SJSA1 (cell line): ENCODE results near the gene GAREM2. TPM values are rescaled to one million over a fixed set of nuclear protein-coding genes. Genes with fewer than 3 reads are reported as not detected.

Experiments used
- DNase-seq, 2 experiments: peaks; one replicate each; pipeline ENCODE4 v3.0.0-alpha.2; 2015 to 2020; ENCODE audit warnings: low spot score in 2 of 2, low read depth in 1 of 2
- H3K27ac ChIP-seq: fragments of 250-450 bp; sonication (Bioruptor Pico); 2 replicates; pipeline ENCODE4 v1.5.1; 2020; ENCODE audit warnings: mild to moderate bottlenecking, moderate library complexity
- H3K27me3 ChIP-seq: fragments of 250-450 bp; sonication (Bioruptor Pico); replicated peaks from 2 replicates; pipeline ENCODE4 v1.5.1; 2020; ENCODE audit warnings: mild to moderate bottlenecking, moderate library complexity
- H3K36me3 ChIP-seq: fragments of 250-450 bp; sonication (Bioruptor Pico); 2 replicates; pipeline ENCODE4 v1.5.1; 2020; ENCODE audit warnings: mild to moderate bottlenecking
- H3K4me1 ChIP-seq: fragments of 250-450 bp; sonication (Bioruptor Pico); replicated peaks from 2 replicates; pipeline ENCODE4 v1.6.1; 2021; ENCODE audit warnings: mild to moderate bottlenecking
- H3K4me3 ChIP-seq: fragments of 250-450 bp; sonication (Bioruptor Pico); 2 replicates; pipeline ENCODE4 v1.5.1; 2020; ENCODE audit warnings: mild to moderate bottlenecking
- H3K9me3 ChIP-seq: fragments of 250-450 bp; sonication (Bioruptor Pico); replicated peaks from 2 replicates; pipeline ENCODE4 v1.5.1; 2020; ENCODE audit warnings: mild to moderate bottlenecking
- total RNA-seq: library from RNA; depleted of rRNA; stranded (reverse); fragments of >200 nt; shearing (Covaris generic); gene quantifications from 2 replicates; pipeline ENCODE4 v1.2.3, GENCODE V29; 2014

Gene GAREM2
- total RNA-seq, 1 experiment from 2014 or later = 0.05 TPM

- H3K27ac ChIP-seq = no peak overlapping the region
- H3K9me3 ChIP-seq = no peaks in the 10 kb centered on the region; the same call in 1 of the 2 replicates
- H3K4me3 ChIP-seq = no peak overlapping the region
- H3K27me3 ChIP-seq = no peaks in the 10 kb centered on the region
- peaks cover 8% of the 10 kb centered on the region for H3K36me3 ChIP-seq
- peaks cover 4% of the 10 kb centered on the region for H3K4me1 ChIP-seq
- DNase-seq = no peak
Measured at GRCh38 chr2:26187114-26187513, 14.2 kb downstream of the GAREM2 start.

DNA sequence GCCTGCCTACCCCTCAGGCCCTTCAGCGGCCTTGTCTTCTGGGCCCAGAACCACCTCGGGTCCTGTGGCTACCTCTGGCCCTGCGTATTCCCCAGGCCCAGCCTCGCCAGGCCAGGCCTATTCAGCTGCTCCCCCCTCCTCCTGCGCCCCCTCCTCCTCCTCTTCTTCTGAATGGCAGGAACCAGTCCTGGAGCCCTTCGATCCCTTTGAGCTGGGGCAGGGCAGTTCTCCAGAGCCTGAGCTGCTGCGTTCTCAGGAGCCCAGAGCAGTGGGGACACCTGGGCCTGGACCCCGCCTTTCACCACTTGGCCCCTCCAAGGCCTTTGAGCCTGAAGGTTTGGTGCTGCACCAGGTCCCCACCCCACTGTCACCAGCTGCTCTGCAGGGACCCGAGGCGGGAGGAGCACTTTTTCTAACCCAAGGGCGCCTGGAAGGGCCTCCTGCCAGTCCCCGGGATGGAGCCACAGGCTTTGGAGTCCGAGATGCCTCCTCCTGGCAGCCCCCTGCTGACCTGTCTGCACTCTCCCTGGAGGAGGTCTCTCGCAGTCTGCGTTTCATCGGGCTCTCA lies 14.7 kb downstream of the GAREM2 start:
- H3K36me3 ChIP-seq = peaks cover 8% of the 10 kb centered on the region
- H3K9me3 ChIP-seq = no peaks in the 10 kb centered on the region; the same call in 1 of the 2 replicates
- peaks cover 4% of the 10 kb centered on the region for H3K4me1 ChIP-seq
- H3K4me3 ChIP-seq = no peak overlapping the region
- DNase-seq = no peak
- H3K27me3 ChIP-seq = no peaks in the 10 kb centered on the region
- no peak overlapping the region for H3K27ac ChIP-seq

GRCh38 chr2:26189123-26189522 lies 16.2 kb downstream of the GAREM2 start:
- H3K36me3 ChIP-seq = peaks cover 21% of the 10 kb centered on the region
- no peaks in the 10 kb centered on the region for H3K27me3 ChIP-seq
- no peaks in the 10 kb centered on the region; the same call in 1 of the 2 replicates for H3K9me3 ChIP-seq
- no peak overlapping the region for H3K27ac ChIP-seq
- H3K4me1 ChIP-seq = peaks cover 4% of the 10 kb centered on the region
- no peak overlapping the region for H3K4me3 ChIP-seq
- no peak for DNase-seq

DNA sequence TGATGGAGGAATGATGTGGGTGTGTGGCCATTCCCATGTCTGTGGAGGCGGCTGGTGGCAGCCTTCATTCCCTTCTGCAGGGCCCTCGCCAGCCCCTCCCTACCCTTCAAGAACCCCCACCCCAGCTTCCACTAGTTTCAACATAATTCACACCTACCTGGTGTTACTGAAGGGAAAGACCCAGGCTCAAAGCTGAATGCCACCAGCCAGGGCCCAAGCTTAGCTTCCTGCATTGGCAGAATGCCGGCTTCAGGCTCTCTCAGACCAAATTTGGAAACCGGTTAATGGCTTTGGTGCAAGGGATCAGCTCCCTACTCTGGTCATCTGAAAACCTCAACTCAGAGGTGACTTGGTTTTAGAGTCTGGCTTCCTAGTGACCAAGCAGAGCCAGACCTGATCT lies 16.9 kb downstream of the GAREM2 start:
- Histone ChIP-seq H3K9me3 (no peaks in the 10 kb centered on the region; the same call in 1 of the 2 replicates), H3K4me3 (no peak overlapping the region), H3K27ac (no peak overlapping the region), H3K27me3 (no peaks in the 10 kb centered on the region), H3K4me1 (no peaks in the 10 kb centered on the region; the same call in 1 of the 2 replicates), H3K36me3 (peaks cover 28% of the 10 kb centered on the region)
- DNase-seq = no peak

DNA sequence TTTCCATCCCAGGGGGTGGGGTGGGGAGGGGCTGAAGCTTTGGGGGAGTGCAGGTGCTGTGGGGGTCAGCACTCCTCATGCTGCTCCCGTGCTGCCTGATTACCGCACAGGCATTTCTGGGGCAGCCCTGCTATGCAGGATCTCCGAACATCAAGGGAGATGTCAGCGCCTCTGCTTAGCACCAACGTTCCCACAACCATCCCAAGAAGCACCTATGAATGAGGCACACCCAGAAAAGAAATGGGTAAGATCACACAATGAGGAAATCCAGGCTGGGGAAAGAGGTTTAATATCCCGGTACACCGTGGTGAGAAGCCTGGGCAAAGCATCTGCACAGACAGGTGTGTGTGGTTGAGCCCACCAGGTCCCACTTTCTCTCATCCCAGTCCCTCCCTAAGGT lies 17.5 kb downstream of the GAREM2 start:
- peaks cover 34% of the 10 kb centered on the region for H3K36me3 ChIP-seq
- DNase-seq = no peak
- H3K27me3 ChIP-seq = no peaks in the 10 kb centered on the region
- no peaks in the 10 kb centered on the region; the same call in 1 of the 2 replicates for H3K9me3 ChIP-seq
- H3K4me1 ChIP-seq = no peaks in the 10 kb centered on the region
- no peak overlapping the region for H3K27ac ChIP-seq
- no peak overlapping the region for H3K4me3 ChIP-seq

DNA sequence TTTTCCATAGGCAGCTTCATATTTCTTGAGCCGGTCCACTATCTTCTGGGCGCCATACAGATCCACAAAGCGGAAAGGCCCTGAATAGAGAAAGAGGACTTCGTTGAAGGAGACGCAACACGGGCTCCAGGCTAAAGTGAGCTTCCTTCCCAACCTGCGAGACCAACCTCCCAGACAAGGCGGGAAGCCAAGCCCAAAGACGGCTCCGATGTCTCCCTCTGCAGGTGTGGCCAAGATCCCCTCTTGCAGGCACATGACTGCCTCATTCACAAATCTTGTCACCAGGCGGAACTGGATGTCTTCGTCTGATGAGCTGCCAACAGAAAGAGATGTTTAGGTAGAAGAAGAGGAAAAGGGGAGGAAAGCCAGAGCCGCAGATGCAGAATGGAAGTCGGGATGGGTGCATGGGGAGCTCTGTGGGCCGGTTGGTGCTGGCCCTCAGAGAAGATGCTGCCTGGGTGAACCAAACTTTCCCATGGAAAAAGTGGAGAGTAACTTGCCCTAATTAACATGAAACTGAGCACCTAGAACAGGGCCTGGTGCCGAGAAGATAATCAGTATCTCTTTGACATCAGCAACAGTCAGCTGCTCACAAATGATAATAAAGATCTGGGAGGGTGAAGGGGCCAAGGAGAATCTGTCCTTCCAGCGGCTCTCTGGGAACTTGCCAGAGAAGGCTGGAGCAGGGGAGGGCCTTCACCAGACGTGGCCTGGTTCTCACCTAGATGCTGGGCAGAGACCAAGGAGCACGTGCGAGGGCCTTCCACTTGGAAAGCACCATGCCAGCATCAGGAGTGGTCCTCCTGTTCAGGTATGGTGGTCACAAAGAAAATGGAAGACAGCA lies 18.6 kb downstream of the GAREM2 start:
- Histone ChIP-seq H3K27ac (no peak overlapping the region), H3K36me3 (peaks cover 45% of the 10 kb centered on the region), H3K4me1 (no peaks in the 10 kb centered on the region), H3K9me3 (no peaks in the 10 kb centered on the region; the same call in 1 of the 2 replicates), H3K27me3 (no peaks in the 10 kb centered on the region; the same call in 1 of the 2 replicates), H3K4me3 (no peak overlapping the region)
- DNase-seq = no peak

- DNase-seq = no peak
- Histone ChIP-seq H3K27me3 (no peaks in the 10 kb centered on the region; the same call in 1 of the 2 replicates), H3K36me3 (peaks cover 64% of the 10 kb centered on the region), H3K9me3 (no peaks in the 10 kb centered on the region; the same call in 1 of the 2 replicates), H3K27ac (no peak overlapping the region), H3K4me3 (no peak overlapping the region), H3K4me1 (no peaks in the 10 kb centered on the region)
Measured at GRCh38 chr2:26193578-26194231, 20.8 kb downstream of the GAREM2 start.

DNA sequence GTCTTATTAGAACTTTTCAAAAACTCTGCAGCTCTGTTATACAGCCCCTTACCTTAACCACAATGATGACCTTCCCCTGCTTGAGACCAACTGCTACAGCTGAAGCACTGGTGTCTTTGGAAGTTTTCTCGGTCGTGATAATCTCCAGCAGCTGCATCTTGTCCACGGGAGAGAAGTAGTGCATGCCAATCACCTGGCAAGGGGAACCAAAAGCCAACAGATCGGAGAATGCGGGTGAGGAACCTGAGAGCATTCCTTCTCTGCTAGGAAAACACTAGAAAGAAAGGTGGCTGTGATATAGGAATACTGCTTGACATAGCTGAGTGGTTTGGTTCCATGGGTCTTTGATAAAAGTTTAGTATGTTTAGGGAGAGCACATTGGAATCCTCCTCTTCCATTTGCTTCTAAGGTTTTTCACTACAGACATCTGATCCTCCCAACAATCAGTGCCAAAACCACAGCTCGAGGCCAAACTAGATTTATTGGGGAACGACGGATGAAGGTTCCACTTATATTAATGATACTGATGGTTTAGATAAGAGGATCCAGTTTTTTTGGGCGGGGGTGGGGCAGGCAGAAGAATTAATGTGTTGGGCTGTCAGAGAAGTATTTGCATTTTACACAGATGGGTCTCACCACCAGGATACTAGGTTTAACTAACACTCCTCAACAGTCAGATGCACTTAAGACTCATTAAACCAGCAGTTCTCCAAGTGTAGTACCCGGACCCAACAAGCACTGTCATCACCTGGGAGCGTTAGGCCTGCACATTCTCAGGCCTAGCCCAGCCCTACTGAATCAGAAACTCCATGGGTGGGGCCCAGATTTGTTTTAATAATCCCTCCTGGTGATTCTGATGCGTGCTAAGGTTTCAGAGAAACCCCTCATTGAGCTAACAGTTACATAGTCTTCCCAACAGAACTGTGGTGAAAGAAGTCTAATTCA lies 22.4 kb downstream of the GAREM2 start:
- no peak for DNase-seq
- Histone ChIP-seq H3K4me3 (no peak overlapping the region), H3K36me3 (peaks cover 79% of the 10 kb centered on the region), H3K9me3 (no peaks in the 10 kb centered on the region), H3K27me3 (no peaks in the 10 kb centered on the region; the same call in 1 of the 2 replicates), H3K4me1 (no peaks in the 10 kb centered on the region), H3K27ac (no peak overlapping the region)

DNA sequence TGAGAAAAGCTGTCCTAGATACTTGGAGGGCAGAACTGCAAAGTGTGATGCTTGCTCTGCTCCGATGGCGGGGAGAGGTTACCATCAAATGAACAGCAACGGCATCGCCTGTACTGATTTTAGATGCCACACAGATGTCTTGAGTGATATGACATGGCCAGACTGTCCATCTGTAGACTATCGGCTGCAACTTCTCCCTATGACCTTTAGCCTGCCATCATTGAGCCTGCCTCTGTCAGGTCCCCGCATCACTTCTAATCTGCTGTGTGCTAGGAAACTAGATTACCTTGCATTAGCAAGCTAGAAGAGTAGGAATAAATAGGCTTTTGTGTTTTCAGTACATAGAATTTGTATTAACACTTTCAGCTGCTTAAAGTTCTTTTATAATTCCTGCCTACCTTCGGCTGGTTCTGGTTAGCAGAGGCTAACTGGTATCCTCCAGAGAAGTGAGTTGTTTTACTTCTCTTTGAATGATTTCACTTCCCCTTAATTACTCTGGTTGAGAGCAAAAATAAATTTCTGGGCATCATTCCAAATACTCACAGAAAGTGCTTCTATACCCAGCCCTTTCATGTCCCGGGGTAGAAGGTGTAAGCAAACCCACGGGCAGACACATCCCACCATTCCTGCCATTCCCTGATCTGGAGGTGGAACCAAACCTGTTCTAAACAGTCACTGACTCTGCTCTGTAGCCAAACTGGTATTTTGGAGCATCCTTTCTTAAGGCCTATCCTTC lies 24.0 kb downstream of the GAREM2 start:
- no peaks in the 10 kb centered on the region for H3K9me3 ChIP-seq
- no peak overlapping the region for H3K27ac ChIP-seq
- no peak overlapping the region for H3K4me3 ChIP-seq
- DNase-seq = no peak
- no peaks in the 10 kb centered on the region for H3K4me1 ChIP-seq
- peaks cover 85% of the 10 kb centered on the region for H3K36me3 ChIP-seq
- H3K27me3 ChIP-seq = no peaks in the 10 kb centered on the region; the same call in 1 of the 2 replicates

- DNase-seq = no peak
- Histone ChIP-seq H3K27me3 (no peaks in the 10 kb centered on the region; the same call in 1 of the 2 replicates), H3K27ac (no peak overlapping the region), H3K4me3 (no peak overlapping the region), H3K9me3 (no peaks in the 10 kb centered on the region), H3K4me1 (no peaks in the 10 kb centered on the region), H3K36me3 (peaks cover 90% of the 10 kb centered on the region)
Measured at GRCh38 chr2:26197516-26197915, 24.6 kb downstream of the GAREM2 start.

- DNase-seq = peak in 1 of 2 experiments; percentile 1
- Histone ChIP-seq H3K27ac (no peak overlapping the region), H3K9me3 (no peaks in the 10 kb centered on the region), H3K27me3 (no peaks in the 10 kb centered on the region), H3K4me1 (no peaks in the 10 kb centered on the region), H3K4me3 (no peak overlapping the region), H3K36me3 (peaks cover 69% of the 10 kb centered on the region)
Measured at GRCh38 chr2:26202981-26203490, 30.1 kb downstream of the GAREM2 start.

- Histone ChIP-seq H3K27me3 (no peaks in the 10 kb centered on the region), H3K4me1 (no peaks in the 10 kb centered on the region), H3K4me3 (no peak overlapping the region), H3K9me3 (no peaks in the 10 kb centered on the region), H3K36me3 (peaks cover 71% of the 10 kb centered on the region), H3K27ac (no peak overlapping the region)
- DNase-seq = peak in 1 of 2 experiments; percentile 8
Measured at GRCh38 chr2:26203906-26204305, 31.0 kb downstream of the GAREM2 start.
